Measurements from ENCODE around the gene NOS1.

The NOS1 gene

DNA sequence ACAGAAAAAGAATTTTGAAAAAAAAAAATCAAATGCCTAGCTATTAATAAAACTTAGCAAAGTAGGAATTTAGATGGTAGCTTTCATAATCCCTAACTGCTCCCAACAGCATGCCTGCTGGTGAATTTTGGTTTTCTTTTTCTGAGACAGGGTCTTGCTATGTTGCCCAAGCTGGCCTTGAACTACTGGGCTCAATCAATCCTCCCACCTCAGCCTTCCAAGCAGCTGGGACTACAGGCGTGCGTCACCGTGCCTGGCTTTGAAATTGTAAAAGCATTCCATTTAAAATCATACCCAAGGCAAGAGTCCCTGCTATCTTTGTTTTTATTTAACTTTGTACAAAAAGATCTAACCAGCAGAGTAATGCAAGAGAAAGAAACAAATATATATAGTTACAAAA is 191.9 kb downstream of the NOS1 start:
- TF ChIP-seq, protein P1, sequence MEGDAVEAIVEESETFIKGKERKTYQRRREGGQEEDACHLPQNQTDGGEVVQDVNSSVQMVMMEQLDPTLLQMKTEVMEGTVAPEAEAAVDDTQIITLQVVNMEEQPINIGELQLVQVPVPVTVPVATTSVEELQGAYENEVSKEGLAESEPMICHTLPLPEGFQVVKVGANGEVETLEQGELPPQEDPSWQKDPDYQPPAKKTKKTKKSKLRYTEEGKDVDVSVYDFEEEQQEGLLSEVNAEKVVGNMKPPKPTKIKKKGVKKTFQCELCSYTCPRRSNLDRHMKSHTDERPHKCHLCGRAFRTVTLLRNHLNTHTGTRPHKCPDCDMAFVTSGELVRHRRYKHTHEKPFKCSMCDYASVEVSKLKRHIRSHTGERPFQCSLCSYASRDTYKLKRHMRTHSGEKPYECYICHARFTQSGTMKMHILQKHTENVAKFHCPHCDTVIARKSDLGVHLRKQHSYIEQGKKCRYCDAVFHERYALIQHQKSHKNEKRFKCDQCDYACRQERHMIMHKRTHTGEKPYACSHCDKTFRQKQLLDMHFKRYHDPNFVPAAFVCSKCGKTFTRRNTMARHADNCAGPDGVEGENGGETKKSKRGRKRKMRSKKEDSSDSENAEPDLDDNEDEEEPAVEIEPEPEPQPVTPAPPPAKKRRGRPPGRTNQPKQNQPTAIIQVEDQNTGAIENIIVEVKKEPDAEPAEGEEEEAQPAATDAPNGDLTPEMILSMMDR (IDR thresholded peaks at IDR 0.05; ENCODE audit: extremely low read depth, missing control alignments), result no peak
- no peak for DNase-seq (ENCODE audit: low spot score)

DNA sequence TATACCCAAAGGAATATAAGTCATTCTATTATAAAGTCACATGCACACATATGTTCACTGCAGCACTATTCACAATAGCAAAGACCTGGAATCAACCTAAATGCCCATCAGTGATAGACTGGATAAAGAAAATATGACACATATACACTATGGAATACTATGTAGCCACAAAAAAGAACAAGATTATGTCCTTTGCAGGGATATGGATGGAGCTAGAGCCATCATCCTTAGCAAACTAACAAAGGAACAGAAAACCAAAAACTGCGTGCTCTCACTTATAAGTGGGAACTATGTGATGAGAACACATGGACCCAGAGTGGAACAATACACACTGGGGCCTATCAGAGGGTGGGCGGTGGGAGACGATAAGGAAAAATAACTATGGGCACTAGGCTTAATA is 192.4 kb downstream of the NOS1 start:
- DNase-seq (ENCODE audit: low spot score), result no peak
- TF ChIP-seq, protein P1 (IDR thresholded peaks at IDR 0.05; ENCODE audit: extremely low read depth, missing control alignments), result no peak

DNA sequence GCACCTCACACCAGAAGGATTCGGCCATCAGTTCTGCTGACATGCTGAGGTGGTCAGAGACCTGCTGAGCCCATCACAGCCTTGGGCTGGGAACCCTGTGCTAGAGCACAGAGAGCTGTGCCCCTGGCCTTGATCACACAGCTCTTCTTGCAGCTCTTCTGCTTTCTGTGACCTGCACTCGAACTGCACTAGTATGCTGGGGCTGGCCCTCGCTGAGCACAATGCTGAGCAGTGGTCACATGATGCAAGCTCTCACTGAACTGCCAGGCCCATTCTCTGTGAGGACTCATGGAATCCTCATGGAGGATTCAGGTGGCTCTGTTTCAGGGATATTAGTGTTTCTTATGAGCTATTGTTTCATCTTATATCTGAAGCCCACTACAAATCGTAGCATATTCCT is 193.7 kb downstream of the NOS1 start:
- TF ChIP-seq, protein P1 (IDR thresholded peaks at IDR 0.05; ENCODE audit: extremely low read depth, missing control alignments), result no peak
- DNase-seq (ENCODE audit: low spot score), result no peak

DNA sequence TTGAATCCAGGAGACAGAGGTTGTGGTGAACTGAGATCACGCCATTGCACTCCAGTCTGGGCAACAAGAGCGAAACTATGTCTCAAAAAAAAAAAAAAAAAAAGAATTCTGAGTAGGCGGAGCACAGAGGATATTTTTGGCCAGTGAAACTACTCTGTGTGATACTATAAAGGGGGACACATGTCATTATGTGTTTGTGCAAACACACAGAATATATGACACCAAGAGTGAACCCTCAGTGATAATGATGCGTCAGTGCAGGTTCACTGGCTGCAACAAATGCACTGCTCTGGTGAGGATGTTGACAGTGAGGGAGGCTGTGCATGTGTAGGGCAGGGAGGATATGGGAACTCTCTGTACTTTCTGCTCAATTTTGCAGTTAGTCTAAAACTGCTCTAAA is 195.3 kb downstream of the NOS1 start:
- TF ChIP-seq, protein P1 (IDR thresholded peaks at IDR 0.05; ENCODE audit: extremely low read depth, missing control alignments), result no peak
- DNase-seq (ENCODE audit: low spot score), result no peak

DNA sequence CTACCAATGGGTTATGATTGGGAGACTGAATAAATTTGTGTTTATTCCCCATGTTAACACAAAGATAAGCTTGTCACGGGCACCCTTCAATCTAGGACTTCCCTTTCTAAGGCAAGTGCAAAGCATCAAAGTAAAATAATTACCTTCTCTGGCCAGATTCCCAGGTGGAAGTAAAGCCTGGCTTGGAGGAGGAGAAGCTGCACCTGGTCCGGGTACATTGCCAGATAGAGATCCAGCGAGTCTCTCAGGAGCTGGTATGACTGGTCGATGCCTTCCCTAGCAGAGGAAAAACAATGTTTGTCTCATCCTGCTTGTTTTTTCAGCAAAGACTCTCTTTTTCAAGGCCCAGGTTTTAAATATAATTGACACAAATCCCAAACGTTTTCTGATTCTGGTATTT is 196.1 kb downstream of the NOS1 start:
- TF ChIP-seq, protein P1 (IDR thresholded peaks at IDR 0.05; ENCODE audit: extremely low read depth, missing control alignments), result no peak
- DNase-seq (ENCODE audit: low spot score), result no peak

DNA sequence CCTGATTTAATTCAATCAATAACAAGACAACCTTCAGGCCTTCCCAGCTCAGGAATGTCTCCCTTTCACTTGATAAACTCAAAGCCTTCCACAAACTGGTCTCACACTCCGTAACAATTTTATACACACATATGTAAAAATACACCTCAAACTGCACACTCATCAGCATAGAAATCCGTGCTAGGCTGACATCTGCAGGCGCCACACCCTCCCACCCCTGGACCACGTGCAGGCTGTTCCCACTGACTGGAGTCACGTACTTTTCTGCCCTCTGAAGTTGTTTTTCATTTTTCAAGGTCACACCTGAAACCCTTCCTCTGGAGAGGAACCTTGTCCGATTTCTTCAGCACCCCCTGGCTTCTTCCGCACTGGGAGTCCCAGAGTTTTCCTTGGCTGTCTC is 198.8 kb downstream of the NOS1 start:
- DNase-seq (ENCODE audit: low spot score), result no peak
- TF ChIP-seq, protein P1 (IDR thresholded peaks at IDR 0.05; ENCODE audit: extremely low read depth, missing control alignments), result no peak

DNA sequence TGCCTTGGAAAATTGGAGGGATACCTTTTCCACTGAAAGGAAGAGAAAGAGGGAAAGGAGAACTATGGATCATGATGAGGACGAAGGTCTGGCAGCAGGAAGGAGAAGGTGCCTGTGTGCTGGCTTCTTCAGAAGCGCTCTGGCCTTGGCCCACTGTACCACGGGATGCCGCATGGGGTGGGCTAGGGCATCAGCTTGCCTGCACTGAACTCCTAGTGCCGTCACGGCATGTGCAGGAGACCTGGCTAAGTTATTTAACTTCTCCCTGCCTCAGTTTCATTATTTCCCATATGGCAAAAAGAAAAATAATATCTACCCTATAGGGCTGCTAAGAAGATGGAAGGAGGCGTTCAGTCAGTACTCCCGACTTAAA is 199.3 kb downstream of the NOS1 start:
- TF ChIP-seq, protein P1 (IDR thresholded peaks at IDR 0.05; ENCODE audit: extremely low read depth, missing control alignments), result no peak
- no peak for DNase-seq (ENCODE audit: low spot score)

All from GM20000 (cell line).